GM10266 (cell line): Measurements from ENCODE around the gene PLEKHA5.

ENCODE experiments used
- DNase-seq: peaks from one replicate; pipeline ENCODE4 v3.0.0; 2012; ENCODE audit errors: extremely low spot score
- CTCF ChIP-seq: IDR thresholded peaks from 2 replicates; pipeline ENCODE4 v1.5.1; 2012; ENCODE audit warnings: mild to moderate bottlenecking, low read depth; ENCODE audit not compliant: control insufficient read depth, insufficient read depth; ENCODE audit errors: missing control alignments

PLEKHA5 gene

GRCh38 chr12:19230299-19230866 is 100.8 kb downstream of the PLEKHA5 start:
- TF ChIP-seq CTCF = no peak
- DNase-seq = no peak

GRCh38 chr12:19230896-19231295 is 101.4 kb downstream of the PLEKHA5 start:
- TF ChIP-seq CTCF = no peak

GRCh38 chr12:19234171-19234704 is 104.7 kb downstream of the PLEKHA5 start:
- TF ChIP-seq CTCF = no peak
- DNase-seq = no peak

More at GRCh38 chr12:19230896-19231295, 101.4 kb downstream of the PLEKHA5 start:
- no peak for DNase-seq

GRCh38 chr12:19234981-19235871 is 105.7 kb downstream of the PLEKHA5 start:
- no peak for TF ChIP-seq CTCF
- no peak for DNase-seq

GRCh38 chr12:19236656-19237055 is 107.1 kb downstream of the PLEKHA5 start:
- DNase-seq = no peak
- TF ChIP-seq CTCF = no peak

- TF ChIP-seq CTCF = no peak
- no peak for DNase-seq
Observed at GRCh38 chr12:19238540-19238939, 109.0 kb downstream of the PLEKHA5 start.

GRCh38 chr12:19239102-19239501 is 109.6 kb downstream of the PLEKHA5 start:
- DNase-seq = no peak
- no peak for TF ChIP-seq CTCF
